Dendritic cell treated with granulocyte-macrophage colony-stimulating factor and Interleukin-4, amounts not matched to agents 40 ng/mL and 50 ng/mL, for 4 days (primary cell): Measurements from ENCODE around the gene SLC18A3.

Experiments used
- H3K27ac Mint-ChIP-seq: one replicate; pipeline ENCODE4 v1.8.0; 2022; ENCODE audit warnings: mild to moderate bottlenecking, mixed read lengths
- H3K27me3 Mint-ChIP-seq: one replicate; pipeline ENCODE4 v1.8.0; 2022; ENCODE audit warnings: mild to moderate bottlenecking, mixed read lengths
- H3K36me3 Mint-ChIP-seq: one replicate; pipeline ENCODE4 v1.8.0; 2022; ENCODE audit warnings: low read depth, mixed read lengths
- H3K4me1 Mint-ChIP-seq: one replicate; pipeline ENCODE4 v1.8.0; 2022; ENCODE audit warnings: low read depth, mixed read lengths
- H3K4me3 Mint-ChIP-seq: one replicate; pipeline ENCODE4 v1.8.0; 2022; ENCODE audit warnings: mild to moderate bottlenecking, moderate library complexity, mixed read lengths
- H3K9me3 Mint-ChIP-seq: one replicate; pipeline ENCODE4 v1.8.0; 2022; ENCODE audit warnings: mixed read lengths
- intact Hi-C: fragments of 100-400 bp; cut with micrococcal nuclease; formaldehyde crosslinking; loops from one replicate; pipeline ENCODE4 v1.15.0; 2022

The SLC18A3 gene

GRCh38 chr10:49642311-49642710 lies 32.2 kb downstream of the SLC18A3 start:
- Mint-ChIP-seq H3K27ac (no peak overlapping the region), H3K27me3 (peaks cover 30% of the 10 kb centered on the region), H3K4me1 (peaks cover 6% of the 10 kb centered on the region), H3K4me3 (no peak overlapping the region), H3K9me3 (no peaks in the 10 kb centered on the region), H3K36me3 (no peaks in the 10 kb centered on the region)
- intact Hi-C loops, result no loop called here

DNA sequence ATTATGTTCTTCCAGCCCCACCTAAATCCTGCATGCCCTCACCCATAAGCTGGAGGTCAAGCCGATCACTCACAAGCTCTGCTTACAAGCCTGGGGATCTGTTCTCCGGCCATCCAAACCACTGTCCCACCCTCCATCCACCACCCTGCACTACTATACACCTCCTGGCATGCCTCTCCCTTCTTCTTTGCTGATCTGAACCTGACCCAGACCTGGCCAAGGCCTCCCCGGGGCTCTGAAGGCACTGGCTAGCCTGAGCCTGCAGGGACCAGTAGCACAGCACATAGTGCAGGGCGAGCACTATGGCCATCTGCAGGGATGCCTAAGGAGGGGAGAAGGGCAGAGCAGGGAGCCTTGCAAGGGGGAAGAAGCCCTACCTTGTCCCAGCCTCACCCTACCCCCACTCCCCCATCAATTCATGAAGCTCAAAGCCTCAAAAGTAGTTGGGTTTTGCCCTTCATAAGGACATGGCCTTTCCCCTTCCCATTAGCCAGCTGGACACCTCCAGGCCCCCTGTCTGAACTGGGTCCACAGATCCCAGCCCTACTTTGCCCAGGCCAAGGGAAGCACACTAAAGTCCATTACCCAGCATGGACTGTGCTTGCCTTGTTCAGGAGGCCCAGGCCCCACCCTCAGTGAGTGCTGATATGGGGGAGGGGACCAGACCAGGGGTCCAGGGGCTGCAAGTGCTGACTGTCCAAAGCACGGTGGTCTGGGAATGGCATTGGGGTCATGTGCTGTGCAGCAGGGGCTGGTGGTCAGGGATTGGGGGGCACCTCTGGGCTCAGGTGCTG lies 33.3 kb downstream of the SLC18A3 start:
- Mint-ChIP-seq H3K36me3 (no peaks in the 10 kb centered on the region), H3K4me3 (no peak overlapping the region), H3K27ac (no peak overlapping the region), H3K27me3 (peaks cover 20% of the 10 kb centered on the region), H3K9me3 (no peaks in the 10 kb centered on the region), H3K4me1 (peaks cover 6% of the 10 kb centered on the region)
- intact Hi-C loops, result no loop called here

- Mint-ChIP-seq H3K4me3 (no peak overlapping the region), H3K27me3 (peaks cover 17% of the 10 kb centered on the region), H3K27ac (no peak overlapping the region), H3K9me3 (no peaks in the 10 kb centered on the region), H3K36me3 (no peaks in the 10 kb centered on the region), H3K4me1 (peaks cover 6% of the 10 kb centered on the region)
- intact Hi-C loops, result no loop called here
Measured at GRCh38 chr10:49644035-49644646, 34.0 kb downstream of the SLC18A3 start.

GRCh38 chr10:49645417-49645816 lies 35.3 kb downstream of the SLC18A3 start:
- intact Hi-C loops, result no loop called here
- Mint-ChIP-seq H3K4me3 (no peak overlapping the region), H3K9me3 (no peaks in the 10 kb centered on the region), H3K4me1 (peaks cover 6% of the 10 kb centered on the region), H3K27ac (no peak overlapping the region), H3K36me3 (no peaks in the 10 kb centered on the region), H3K27me3 (peaks cover 10% of the 10 kb centered on the region)

DNA sequence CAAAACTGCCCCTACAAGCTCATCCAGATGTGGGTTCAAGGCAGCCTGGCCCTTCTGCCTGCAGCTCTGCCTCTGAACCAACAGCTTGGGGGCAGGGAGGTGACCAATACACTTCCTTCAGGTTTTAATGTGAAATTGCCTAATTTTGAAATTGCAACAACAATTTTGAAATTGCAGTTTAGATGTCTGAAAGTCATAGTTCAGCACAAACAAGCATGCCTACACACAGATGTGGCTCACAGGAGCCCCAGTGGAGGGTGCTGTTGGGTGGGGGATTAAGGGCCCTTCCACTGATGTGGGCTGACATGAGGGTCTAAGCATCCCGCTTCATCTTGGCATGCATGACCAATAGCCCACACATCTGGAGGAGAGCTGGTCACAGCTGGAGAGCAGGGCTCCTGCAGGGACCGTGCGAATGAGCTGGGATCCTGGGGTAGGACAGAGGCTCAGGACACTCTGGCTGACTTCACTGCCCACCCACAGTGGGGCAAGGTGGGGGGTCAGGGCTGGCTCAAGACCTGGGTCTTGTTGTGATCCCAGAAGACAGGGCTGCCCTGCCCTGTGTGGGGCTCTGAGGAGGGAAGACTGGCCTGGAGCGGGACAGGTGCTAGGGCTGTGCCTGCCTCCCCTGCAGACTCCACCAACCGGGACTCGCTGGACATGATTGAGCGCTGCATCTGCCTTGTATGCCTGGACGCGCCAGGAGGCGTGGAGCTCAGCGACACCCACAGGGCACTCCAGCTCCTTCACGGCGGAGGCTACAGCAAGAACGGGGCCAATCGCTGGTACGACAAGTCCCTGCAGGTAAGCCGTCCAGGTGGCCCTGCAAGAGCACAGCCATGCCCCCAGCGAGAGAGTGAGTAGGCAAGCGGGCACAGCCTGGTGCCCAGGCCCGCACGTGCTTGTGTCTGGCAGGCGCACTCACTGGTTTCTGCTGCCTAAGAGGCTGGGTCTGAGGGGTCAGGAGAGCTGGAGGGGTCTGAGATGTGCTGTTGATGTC lies 36.1 kb downstream of the SLC18A3 start:
- H3K9me3 Mint-ChIP-seq, result no peaks in the 10 kb centered on the region
- H3K27ac Mint-ChIP-seq, result no peak overlapping the region
- intact Hi-C loops, result no loop called here
- peaks cover 6% of the 10 kb centered on the region for H3K4me1 Mint-ChIP-seq
- peaks cover 7% of the 10 kb centered on the region for H3K27me3 Mint-ChIP-seq
- H3K36me3 Mint-ChIP-seq, result no peaks in the 10 kb centered on the region
- no peak overlapping the region for H3K4me3 Mint-ChIP-seq

GRCh38 chr10:49647554-49647953 lies 37.4 kb downstream of the SLC18A3 start:
- no peak overlapping the region for H3K27ac Mint-ChIP-seq
- H3K27me3 Mint-ChIP-seq, result peaks cover 1% of the 10 kb centered on the region
- intact Hi-C loops, result no loop called here
- H3K4me3 Mint-ChIP-seq, result no peak overlapping the region
- no peaks in the 10 kb centered on the region for H3K36me3 Mint-ChIP-seq
- no peaks in the 10 kb centered on the region for H3K9me3 Mint-ChIP-seq
- H3K4me1 Mint-ChIP-seq, result peaks cover 6% of the 10 kb centered on the region

DNA sequence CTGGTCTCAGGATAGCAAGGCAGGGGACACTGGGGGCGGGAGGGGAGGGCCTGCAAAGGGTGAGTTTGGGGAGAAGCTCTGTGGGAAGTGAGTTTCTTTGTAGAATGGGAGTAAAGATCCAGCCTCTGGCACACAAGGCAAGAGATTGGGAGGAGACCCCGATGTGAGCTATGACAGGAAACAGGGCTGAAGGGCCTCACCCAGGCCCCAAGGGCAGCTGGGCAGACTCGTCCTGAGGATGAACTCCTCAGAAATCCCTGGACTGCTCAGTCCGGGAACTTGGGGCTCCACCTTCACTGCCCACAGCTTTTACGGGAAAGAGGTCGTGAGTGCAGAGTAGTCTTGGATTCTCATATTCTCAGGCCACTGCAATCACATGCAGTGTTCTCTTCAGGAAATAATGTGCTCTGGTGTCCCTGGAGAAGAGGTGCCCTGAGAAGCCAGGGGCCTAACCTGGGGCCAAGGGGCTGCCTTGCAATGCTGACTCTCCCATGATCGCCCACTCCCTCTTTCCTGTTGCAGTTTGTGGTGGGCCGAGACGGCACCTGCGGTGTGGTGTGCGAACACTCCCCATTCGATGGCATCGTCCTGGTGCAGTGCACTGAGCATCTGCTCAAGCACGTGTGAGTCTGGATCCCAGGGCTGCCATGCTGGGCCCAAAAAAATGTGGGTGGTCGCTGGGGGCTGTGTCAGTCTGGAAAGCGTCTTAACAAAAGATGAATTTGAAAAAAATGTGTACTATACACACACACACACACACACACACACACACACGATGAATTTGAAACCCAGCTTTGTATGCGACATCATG lies 38.1 kb downstream of the SLC18A3 start:
- intact Hi-C loops, result no loop called here
- Mint-ChIP-seq H3K27me3 (peaks cover 1% of the 10 kb centered on the region), H3K9me3 (no peaks in the 10 kb centered on the region), H3K4me3 (no peak overlapping the region), H3K4me1 (peaks cover 6% of the 10 kb centered on the region), H3K36me3 (no peaks in the 10 kb centered on the region), H3K27ac (no peak overlapping the region)

DNA sequence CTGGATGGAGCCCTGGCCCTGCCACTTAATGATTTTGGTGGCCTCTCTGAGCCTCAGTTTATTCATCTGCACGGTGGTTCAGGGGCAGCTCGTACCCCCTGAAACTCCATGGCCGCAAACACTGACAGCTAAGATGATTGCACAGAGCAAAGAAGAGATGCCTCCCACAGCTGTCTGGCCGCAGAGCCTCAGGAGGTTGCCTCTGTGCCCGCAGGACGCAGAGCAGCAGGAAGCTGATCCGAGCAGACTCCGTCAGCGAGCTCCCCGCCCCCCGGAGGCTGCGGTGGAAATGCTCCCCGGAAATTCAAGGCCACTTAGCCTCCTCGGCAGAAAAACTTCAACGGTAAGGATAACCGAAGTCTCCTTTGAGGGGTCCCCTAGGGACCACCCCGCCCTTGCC lies 39.2 kb downstream of the SLC18A3 start:
- intact Hi-C loops, result no loop called here
- Mint-ChIP-seq H3K9me3 (no peaks in the 10 kb centered on the region), H3K4me1 (peaks cover 6% of the 10 kb centered on the region), H3K4me3 (no peak overlapping the region), H3K27ac (no peak overlapping the region), H3K36me3 (no peaks in the 10 kb centered on the region), H3K27me3 (peaks cover 1% of the 10 kb centered on the region)

DNA sequence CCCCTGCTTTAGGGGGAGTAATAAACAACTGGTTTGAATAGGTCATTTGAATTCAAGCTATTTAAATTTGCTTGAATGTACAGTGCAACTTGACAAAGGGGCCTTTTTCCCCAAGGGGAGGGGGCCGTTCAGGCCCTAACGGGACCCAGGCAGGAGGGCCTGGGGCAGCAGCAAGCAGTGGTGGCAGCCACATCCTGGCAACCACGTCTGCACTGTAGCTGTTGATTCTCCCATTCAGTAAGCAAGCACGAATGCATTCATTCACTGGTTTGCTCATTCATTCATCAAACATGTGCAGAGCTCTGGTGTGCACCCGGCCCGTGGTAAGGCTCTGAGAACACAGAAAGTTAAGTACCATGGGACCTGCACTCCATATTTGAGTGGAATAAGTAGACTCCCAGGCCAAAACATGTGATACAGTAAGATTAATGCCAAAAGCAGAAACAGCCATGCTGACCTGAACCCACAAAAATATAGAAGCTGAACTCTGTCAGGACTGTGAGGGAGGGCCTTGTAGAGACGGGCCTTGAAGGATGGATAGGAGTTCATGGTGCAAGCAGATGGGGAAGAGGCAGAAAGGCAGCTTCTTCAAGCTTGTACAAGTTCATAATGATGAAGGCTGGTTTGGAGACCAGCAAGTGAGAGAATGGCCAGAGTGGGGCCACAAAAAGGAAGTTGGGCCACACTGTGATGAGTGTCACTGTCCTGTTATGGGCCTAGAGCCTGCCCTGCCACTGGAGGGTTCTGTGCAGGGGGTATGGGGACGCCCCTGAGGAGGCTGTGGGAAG lies 40.0 kb downstream of the SLC18A3 start:
- Mint-ChIP-seq H3K4me1 (peaks cover 6% of the 10 kb centered on the region), H3K27ac (no peak overlapping the region), H3K9me3 (no peaks in the 10 kb centered on the region), H3K4me3 (no peak overlapping the region), H3K27me3 (peaks cover 1% of the 10 kb centered on the region), H3K36me3 (no peaks in the 10 kb centered on the region)
- intact Hi-C loops, result no loop called here

GRCh38 chr10:49650724-49651034 lies 40.6 kb downstream of the SLC18A3 start:
- Mint-ChIP-seq H3K4me3 (no peak overlapping the region), H3K27ac (no peak overlapping the region), H3K36me3 (no peaks in the 10 kb centered on the region), H3K27me3 (peaks cover 1% of the 10 kb centered on the region), H3K4me1 (peaks cover 4% of the 10 kb centered on the region), H3K9me3 (no peaks in the 10 kb centered on the region)
- intact Hi-C loops, result no loop called here

- intact Hi-C loops, result no loop called here
- no peak overlapping the region for H3K27ac Mint-ChIP-seq
- no peaks in the 10 kb centered on the region for H3K36me3 Mint-ChIP-seq
- no peaks in the 10 kb centered on the region for H3K9me3 Mint-ChIP-seq
- no peak overlapping the region for H3K4me3 Mint-ChIP-seq
- H3K4me1 Mint-ChIP-seq, result no peaks in the 10 kb centered on the region
- H3K27me3 Mint-ChIP-seq, result peaks cover 1% of the 10 kb centered on the region
Measured at GRCh38 chr10:49651039-49651835, 41.1 kb downstream of the SLC18A3 start.

DNA sequence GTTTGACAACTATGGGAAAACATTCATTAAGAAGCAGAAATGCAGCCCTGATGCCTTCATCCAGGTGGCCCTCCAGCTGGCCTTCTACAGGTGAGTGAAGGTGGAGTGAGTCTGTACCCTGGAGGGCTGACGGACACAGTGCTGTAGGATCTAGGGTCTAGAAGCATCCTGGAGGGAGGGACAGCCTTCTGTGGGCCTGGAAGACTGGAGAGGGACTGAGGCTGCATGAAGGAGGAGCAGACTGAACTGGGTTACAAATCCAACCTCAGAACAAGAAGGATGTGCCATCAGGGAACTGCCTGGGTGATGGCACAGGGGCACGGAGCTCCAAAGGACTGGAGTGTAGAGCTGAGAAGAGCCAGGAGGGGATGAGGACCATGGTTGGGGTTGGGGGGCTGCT lies 41.8 kb downstream of the SLC18A3 start:
- Mint-ChIP-seq H3K36me3 (no peaks in the 10 kb centered on the region), H3K9me3 (no peaks in the 10 kb centered on the region), H3K4me1 (no peaks in the 10 kb centered on the region), H3K4me3 (no peak overlapping the region), H3K27me3 (peaks cover 6% of the 10 kb centered on the region), H3K27ac (no peak overlapping the region)
- intact Hi-C loops, result no loop called here
